Ascending aorta (tissue), 2 donors: ENCODE results near the gene RSPH3. TPM values are rescaled to one million over a fixed set of nuclear protein-coding genes. Genes with fewer than 3 reads are reported as not detected.
A peak's percentile ranks its signal among the peaks of the same experiment; 100 is the strongest.

Experiments
- DNase-seq, 2 donors: peaks; one replicate each; pipeline ENCODE4 v3.0.0-alpha.2; 2019; ENCODE audit warnings: low spot score in 2 of 2
- H3K27ac ChIP-seq, 2 donors: fragments of 200-600 bp; sonication (generic); one replicate each; pipeline ENCODE4 v1.5.1; 2016 to 2017; ENCODE audit warnings: mild to moderate bottlenecking in 1 of 2
- H3K27me3 ChIP-seq: fragments of 200-600 bp; sonication (generic); one replicate; pipeline ENCODE4 v1.5.1; 2017
- H3K36me3 ChIP-seq, 2 donors: fragments of 200-600 bp; sonication (generic); one replicate each; pipeline ENCODE4 v1.5.1; 2016
- H3K4me1 ChIP-seq, 2 donors: fragments of 200-600 bp; sonication (generic); one replicate each; pipeline ENCODE4 v1.5.1; 2016 to 2017; ENCODE audit warnings: mild to moderate bottlenecking in 1 of 2
- H3K4me3 ChIP-seq, 2 donors: fragments of 200-600 bp; sonication (generic); one replicate each; pipeline ENCODE4 v1.5.1; 2016 to 2017; ENCODE audit warnings: mild to moderate bottlenecking in 1 of 2
- H3K9me3 ChIP-seq, 2 donors: fragments of 200-600 bp; sonication (generic); one replicate each; pipeline ENCODE4 v1.5.1; 2016
- CTCF ChIP-seq, 3 experiments: fragments of 200-600 bp in 2 of 3; fragments of 450-650 bp in 1 of 3; sonication (generic) in 2 of 3; IDR thresholded peaks; one replicate each; pipeline ENCODE4 v1.5.1; 2016 to 2019; ENCODE audit warnings: antibody characterized with exemption in 3 of 3, mild to moderate bottlenecking in 1 of 3, moderate library complexity in 1 of 3
- intact Hi-C: fragments of 100-400 bp; cut with DNase I; formaldehyde crosslinking; loops from one replicate; pipeline ENCODE4 v1.15.1; 2023
- total RNA-seq: library from RNA; depleted of rRNA; stranded (reverse); fragments of >200 nt; gene quantifications from one replicate; pipeline ENCODE4 v1.1.0, GENCODE V29; 2016

The RSPH3 gene
- total RNA-seq, 1 donor from 2014 or later = 8.8 TPM

- Histone ChIP-seq H3K9me3 (no peaks in the 10 kb centered on the region), H3K36me3 (no peaks in the 10 kb centered on the region), H3K27me3 (no peaks in the 10 kb centered on the region), H3K4me1 (no peaks in the 10 kb centered on the region), H3K27ac (no peak overlapping the region), H3K4me3 (peak overlapping the region in 1 of 2 donors; percentile 29)
- intact Hi-C loops = no loop called here
- no peak for DNase-seq
- TF ChIP-seq CTCF (IDR thresholded peaks at IDR 0.05) = no peak
Measured at GRCh38 chr6:159043251-159043650, 43.2 kb upstream of the RSPH3 start.

- no peak for DNase-seq
- intact Hi-C loops = no loop called here
- H3K27ac ChIP-seq = no peak overlapping the region
Measured at GRCh38 chr6:159042826-159043181, 42.8 kb upstream of the RSPH3 start.

GRCh38 chr6:159042003-159042825 is 42.2 kb upstream of the RSPH3 start:
- intact Hi-C loops = no loop called here
- H3K4me1 ChIP-seq = no peaks in the 10 kb centered on the region
- H3K36me3 ChIP-seq = no peaks in the 10 kb centered on the region
- peak; percentile 47 to 83 (median 67) for TF ChIP-seq CTCF (IDR thresholded peaks at IDR 0.05)
- H3K9me3 ChIP-seq = no peaks in the 10 kb centered on the region
- H3K4me3 ChIP-seq = no peak overlapping the region
- no peak overlapping the region for H3K27ac ChIP-seq
- DNase-seq = peak in 1 of 2 donors; percentile 68
- H3K27me3 ChIP-seq = no peaks in the 10 kb centered on the region

More at GRCh38 chr6:159042826-159043181, 42.8 kb upstream of the RSPH3 start:
- H3K4me1 ChIP-seq = no peaks in the 10 kb centered on the region
- H3K9me3 ChIP-seq = no peaks in the 10 kb centered on the region
- no peak for TF ChIP-seq CTCF (IDR thresholded peaks at IDR 0.05)
- no peaks in the 10 kb centered on the region for H3K36me3 ChIP-seq
- H3K27me3 ChIP-seq = no peaks in the 10 kb centered on the region
- no peak overlapping the region for H3K4me3 ChIP-seq

GRCh38 chr6:159041181-159041580 is 41.2 kb upstream of the RSPH3 start:
- H3K4me1 ChIP-seq = no peaks in the 10 kb centered on the region
- no peak for DNase-seq
- TF ChIP-seq CTCF (IDR thresholded peaks at IDR 0.05) = no peak
- intact Hi-C loops = no loop called here
- no peaks in the 10 kb centered on the region for H3K36me3 ChIP-seq
- H3K27me3 ChIP-seq = no peaks in the 10 kb centered on the region
- H3K9me3 ChIP-seq = no peaks in the 10 kb centered on the region
- H3K4me3 ChIP-seq = no peak overlapping the region
- no peak overlapping the region for H3K27ac ChIP-seq

- no peak overlapping the region for H3K4me3 ChIP-seq
- H3K27ac ChIP-seq = no peak overlapping the region
- no peaks in the 10 kb centered on the region for H3K9me3 ChIP-seq
- no peaks in the 10 kb centered on the region for H3K36me3 ChIP-seq
- no peaks in the 10 kb centered on the region for H3K4me1 ChIP-seq
- TF ChIP-seq CTCF (IDR thresholded peaks at IDR 0.05) = no peak
- no peak for DNase-seq
- intact Hi-C loops = no loop called here
- no peaks in the 10 kb centered on the region for H3K27me3 ChIP-seq
Measured at GRCh38 chr6:159039885-159040258, 39.9 kb upstream of the RSPH3 start.
